ENCODE data around the gene TOMM5.

DNA sequence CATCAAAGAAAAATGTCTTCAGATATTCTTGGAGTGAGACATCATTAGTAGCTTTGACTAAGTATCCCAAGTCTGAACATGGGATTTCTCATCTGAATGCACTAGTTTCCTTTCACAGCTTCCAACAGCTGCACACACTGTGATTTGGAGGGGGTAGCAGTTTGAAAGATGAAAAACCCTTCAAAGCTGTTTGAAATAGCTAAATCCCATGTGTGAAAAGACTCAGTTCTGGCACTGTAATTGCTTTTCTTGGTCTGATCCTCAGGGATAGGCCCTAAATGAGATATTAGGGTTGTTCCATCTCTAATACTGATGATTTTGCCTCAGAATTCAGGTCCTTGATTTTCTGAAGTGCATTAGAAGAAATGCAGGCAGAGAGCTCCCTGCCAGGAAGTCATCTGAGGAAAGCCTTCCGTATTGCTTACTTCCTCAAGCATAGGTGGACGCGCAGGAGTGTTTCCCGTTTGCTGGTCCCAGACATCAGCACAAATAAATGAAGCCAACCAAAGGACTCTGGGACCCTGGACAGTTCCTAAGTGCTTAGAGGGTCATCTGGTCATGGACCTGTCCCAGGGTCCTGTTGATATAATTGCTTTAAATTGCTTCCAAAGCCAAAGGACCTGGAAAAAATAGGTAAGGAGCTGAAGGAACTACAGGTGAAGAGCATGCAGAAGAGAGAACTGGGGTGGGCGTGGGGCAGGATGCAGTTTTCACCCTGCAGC is 32.8 kb upstream of the TOMM5 start:
- TF ChIP-seq, protein P1, sequence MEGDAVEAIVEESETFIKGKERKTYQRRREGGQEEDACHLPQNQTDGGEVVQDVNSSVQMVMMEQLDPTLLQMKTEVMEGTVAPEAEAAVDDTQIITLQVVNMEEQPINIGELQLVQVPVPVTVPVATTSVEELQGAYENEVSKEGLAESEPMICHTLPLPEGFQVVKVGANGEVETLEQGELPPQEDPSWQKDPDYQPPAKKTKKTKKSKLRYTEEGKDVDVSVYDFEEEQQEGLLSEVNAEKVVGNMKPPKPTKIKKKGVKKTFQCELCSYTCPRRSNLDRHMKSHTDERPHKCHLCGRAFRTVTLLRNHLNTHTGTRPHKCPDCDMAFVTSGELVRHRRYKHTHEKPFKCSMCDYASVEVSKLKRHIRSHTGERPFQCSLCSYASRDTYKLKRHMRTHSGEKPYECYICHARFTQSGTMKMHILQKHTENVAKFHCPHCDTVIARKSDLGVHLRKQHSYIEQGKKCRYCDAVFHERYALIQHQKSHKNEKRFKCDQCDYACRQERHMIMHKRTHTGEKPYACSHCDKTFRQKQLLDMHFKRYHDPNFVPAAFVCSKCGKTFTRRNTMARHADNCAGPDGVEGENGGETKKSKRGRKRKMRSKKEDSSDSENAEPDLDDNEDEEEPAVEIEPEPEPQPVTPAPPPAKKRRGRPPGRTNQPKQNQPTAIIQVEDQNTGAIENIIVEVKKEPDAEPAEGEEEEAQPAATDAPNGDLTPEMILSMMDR (conservative IDR thresholded peaks at IDR 0.05; ENCODE audit: low read length), result no peak
- no peak for TF ChIP-seq EZH2phosphoT487 (IDR thresholded peaks at IDR 0.05; ENCODE audit: borderline replicate concordance)
